Body of pancreas (tissue), 4 donors: ENCODE measurements around the gene ANKRD9. TPM values are rescaled to one million over a fixed set of nuclear protein-coding genes. Genes with fewer than 3 reads are reported as not detected.

ENCODE experiments used
- ATAC-seq: fragments of 150-250 bp; one replicate; pipeline ENCODE4 v1.9.1; 2016
- DNase-seq, 4 donors: peaks; one replicate each; pipeline ENCODE4 v3.0.0-alpha.2; 2019
- H3K27ac ChIP-seq, 4 donors: fragments of 200-600 bp; sonication (generic); 1 replicate in 3 of 4; 2 replicates in 1 of 4; pipeline versions ENCODE4 v1.5.1 to v1.6.1; 2016 to 2019; ENCODE audit warnings: mild to moderate bottlenecking in 1 of 4, mixed read lengths in 1 of 4, moderate library complexity in 1 of 4
- H3K27me3 ChIP-seq, 2 donors: fragments of 200-600 bp; sonication (generic); one replicate each; pipeline ENCODE4 v1.6.0; 2016; ENCODE audit warnings: mild to moderate bottlenecking in 1 of 2
- H3K36me3 ChIP-seq, 2 donors: fragments of 200-600 bp; sonication (generic); replicated peaks in 1 of 2; 2 replicates each; pipeline ENCODE4 v1.5.1; 2016; ENCODE audit warnings: low read depth in 2 of 2; ENCODE audit not compliant: insufficient read depth in 1 of 2
- H3K4me1 ChIP-seq: fragments of 200-600 bp; sonication (generic); one replicate; pipeline ENCODE4 v1.6.0; 2016
- H3K4me3 ChIP-seq, 2 donors: fragments of 200-600 bp; sonication (generic); 1 replicate in 1 of 2; 2 replicates in 1 of 2; pipeline ENCODE4 v1.5.1; 2016 to 2019
- H3K9me3 ChIP-seq, 3 donors: fragments of 200-600 bp; sonication (generic); 1 replicate in 2 of 3; 2 replicates in 1 of 3; pipeline ENCODE4 v1.5.1; 2016
- CTCF ChIP-seq, 7 experiments: fragments of 450-650 bp in 4 of 7; fragments of 200-600 bp in 3 of 7; sonication (generic) in 3 of 7; IDR thresholded peaks; one replicate each; pipeline ENCODE4 v1.5.1; 2016 to 2019; ENCODE audit warnings: antibody characterized with exemption in 7 of 7
- POLR2A ChIP-seq, 3 donors: fragments of 450-650 bp; IDR thresholded peaks; one replicate each; pipeline ENCODE4 v1.6.1; 2016; ENCODE audit warnings: antibody characterized with exemption in 3 of 3, mild to moderate bottlenecking in 2 of 3
- WGBS, 2 donors: methylation state at CpG; one replicate each; pipeline ENCODE4 v1.1.5; 2017; 5-methylcytosine and 5-hydroxymethylcytosine counted together
- intact Hi-C: fragments of 100-400 bp; cut with DNase I; formaldehyde crosslinking; loops from one replicate; pipeline ENCODE4 v1.15.1; 2023
- total RNA-seq, 2 donors: library from RNA; depleted of rRNA; stranded (reverse); fragments of >200 nt; gene quantifications; one replicate each; pipeline ENCODE4 v1.1.0, GENCODE V29; 2016

The ANKRD9 gene
- total RNA-seq, 2 donors from 2014 or later: 49.8 to 87.7 TPM

DNA sequence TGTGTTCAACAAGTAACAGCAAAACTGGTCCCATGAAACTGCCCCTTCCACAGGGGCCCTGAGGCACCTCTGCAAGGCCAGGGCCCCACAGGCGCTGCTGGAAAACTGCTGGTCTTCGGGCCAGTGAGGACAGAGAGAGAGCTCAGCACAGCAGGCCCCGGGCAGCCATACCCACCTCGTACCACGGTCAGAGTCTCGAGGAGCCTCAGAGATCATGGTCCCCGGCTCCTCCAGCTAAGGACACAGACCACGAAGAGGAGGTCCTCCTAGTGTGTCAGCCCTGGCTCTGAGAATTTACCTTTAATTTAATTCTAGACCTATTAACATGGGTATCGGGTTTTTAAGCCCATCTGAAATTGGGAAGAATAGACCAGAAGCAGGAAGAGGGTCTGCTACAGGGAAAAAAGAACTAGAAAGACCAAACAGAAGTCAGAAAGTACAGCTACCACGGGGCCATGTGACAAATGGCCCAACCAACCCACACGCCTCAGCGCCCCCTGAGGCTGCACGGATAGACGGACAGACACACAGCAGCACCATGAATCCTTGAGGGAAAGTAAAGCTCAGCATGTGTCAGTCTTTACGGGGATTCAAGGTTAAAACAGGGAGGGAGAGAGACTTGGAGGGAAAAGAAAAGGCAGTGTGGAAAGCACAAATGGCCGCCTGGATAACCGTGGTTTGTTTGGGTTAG lies 22.9 kb downstream of the ANKRD9 start:
- H3K4me3 ChIP-seq: no peak overlapping the region
- TF ChIP-seq CTCF (IDR thresholded peaks at IDR 0.05): no peak
- no peak for TF ChIP-seq POLR2A (IDR thresholded peaks at IDR 0.05)
- intact Hi-C loops: no loop called here
- H3K36me3 ChIP-seq: no peaks in the 10 kb centered on the region
- no peaks in the 10 kb centered on the region for H3K27me3 ChIP-seq
- ATAC-seq (no peak), DNase-seq (no peak)
- WGBS, 2 donors: 75 to 83% methylated on average over 9 to 17 of the region's 17 CpGs
- no peaks in the 10 kb centered on the region for H3K9me3 ChIP-seq
- H3K4me1 ChIP-seq: no peaks in the 10 kb centered on the region
- no peak overlapping the region for H3K27ac ChIP-seq

GRCh38 chr14:102485693-102486512 lies 23.7 kb downstream of the ANKRD9 start:
- H3K27me3 ChIP-seq: no peaks in the 10 kb centered on the region
- H3K4me1 ChIP-seq: no peaks in the 10 kb centered on the region
- DNase-seq (no peak), ATAC-seq (no peak)
- 93 to 95% methylated on average over 10 to 11 of the region's 11 CpGs for WGBS, 2 donors
- TF ChIP-seq POLR2A (IDR thresholded peaks at IDR 0.05) (no peak), CTCF (IDR thresholded peaks at IDR 0.05) (no peak)
- intact Hi-C loops: no loop called here
- no peaks in the 10 kb centered on the region for H3K36me3 ChIP-seq
- H3K4me3 ChIP-seq: no peak overlapping the region
- no peak overlapping the region for H3K27ac ChIP-seq
- no peaks in the 10 kb centered on the region for H3K9me3 ChIP-seq

GRCh38 chr14:102484316-102484715 lies 25.3 kb downstream of the ANKRD9 start:
- DNase-seq (no peak), ATAC-seq (no peak)
- H3K27me3 ChIP-seq: no peaks in the 10 kb centered on the region
- TF ChIP-seq POLR2A (IDR thresholded peaks at IDR 0.05) (no peak), CTCF (IDR thresholded peaks at IDR 0.05) (no peak)
- H3K36me3 ChIP-seq: no peaks in the 10 kb centered on the region
- intact Hi-C loops: no loop called here
- H3K4me3 ChIP-seq: no peak overlapping the region
- H3K4me1 ChIP-seq: peaks cover 6% of the 10 kb centered on the region
- no peak overlapping the region for H3K27ac ChIP-seq
- no peaks in the 10 kb centered on the region for H3K9me3 ChIP-seq
- WGBS, 2 donors: 68 to 94% methylated on average over 5 of the region's 5 CpGs

DNA sequence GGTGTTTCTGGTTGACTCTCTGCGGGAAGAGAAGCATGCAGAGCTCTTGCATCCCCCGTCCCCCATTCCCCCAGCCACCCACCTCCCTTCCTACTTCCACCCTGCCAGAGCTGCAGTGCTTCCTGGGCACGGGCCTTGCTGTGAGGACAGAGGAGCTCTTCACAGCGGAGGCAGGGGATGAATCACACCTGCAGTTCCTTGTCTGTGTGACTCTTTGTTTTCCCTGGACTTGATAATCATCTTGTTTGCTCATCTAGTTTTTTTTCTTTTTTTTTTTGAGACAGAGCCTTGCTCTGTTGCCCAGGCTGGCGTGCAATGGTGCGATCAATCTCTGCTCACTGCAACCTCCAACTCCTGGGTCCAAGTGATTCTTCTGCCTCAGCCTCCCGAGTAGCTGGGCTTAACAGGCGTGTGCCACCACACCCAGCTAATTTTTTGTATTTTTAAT lies 27.8 kb downstream of the ANKRD9 start:
- DNase-seq: no peak
- no peaks in the 10 kb centered on the region for H3K36me3 ChIP-seq
- 92 to 93% methylated on average over 8 of the region's 8 CpGs for WGBS, 2 donors
- peaks cover 9% of the 10 kb centered on the region for H3K4me1 ChIP-seq
- no peak overlapping the region for H3K27ac ChIP-seq
- no peaks in the 10 kb centered on the region for H3K27me3 ChIP-seq
- TF ChIP-seq POLR2A (IDR thresholded peaks at IDR 0.05) (no peak), CTCF (IDR thresholded peaks at IDR 0.05) (no peak)
- H3K4me3 ChIP-seq: no peak overlapping the region
- ATAC-seq: no peak
- H3K9me3 ChIP-seq: no peaks in the 10 kb centered on the region
- intact Hi-C loops: no loop called here
